DND-41 (cell line): ENCODE data around the gene AKAP6.
A peak's percentile ranks its signal among the peaks of the same experiment; 100 is the strongest.

ENCODE experiments used
- ATAC-seq: fragments of 200-7000 bp; cut with Tn5 transposase; 3 replicates; pipeline ENCODE4 v1.9.1; 2021; ENCODE audit warnings: low read depth; ENCODE audit not compliant: insufficient read depth
- DNase-seq: peaks from one replicate; pipeline ENCODE4 v3.0.0-alpha.2; 2020
- H2AFZ ChIP-seq: 2 replicates; pipeline ENCODE4 v1.6.0; 2012; ENCODE audit warnings: low read depth, low read length
- H3K27ac ChIP-seq: 2 replicates; pipeline ENCODE4 v1.5.1; 2012; ENCODE audit warnings: low read length, inconsistent platforms
- H3K27me3 ChIP-seq: fragments of 200-600 bp; sonication (generic); 2 replicates; pipeline ENCODE4 v1.6.0; 2012; ENCODE audit warnings: low read length, mild to moderate bottlenecking, inconsistent platforms; ENCODE audit not compliant: insufficient read depth, poor library complexity
- H3K36me3 ChIP-seq: 2 replicates; pipeline ENCODE4 v1.5.1; 2012; ENCODE audit warnings: low read length, inconsistent platforms; ENCODE audit not compliant: insufficient read depth
- H3K4me1 ChIP-seq: 2 replicates; pipeline ENCODE4 v1.5.1; 2012; ENCODE audit warnings: mild to moderate bottlenecking, low read length; ENCODE audit not compliant: insufficient read depth
- H3K4me2 ChIP-seq: 2 replicates; pipeline ENCODE4 v1.6.0; 2012; ENCODE audit warnings: mild to moderate bottlenecking, moderate library complexity, low read length, inconsistent platforms; ENCODE audit not compliant: insufficient read depth
- H3K4me3 ChIP-seq, 2 experiments: fragments of 200-600 bp in 1 of 2; shearing (Covaris generic) in 1 of 2; 2 replicates each; pipeline ENCODE4 v1.5.1; 2012 to 2016; ENCODE audit warnings: inconsistent platforms in 2 of 2, low read length in 2 of 2, mild to moderate bottlenecking in 2 of 2, low read depth in 1 of 2, moderate library complexity in 1 of 2
- H3K79me2 ChIP-seq: 2 replicates; pipeline ENCODE4 v1.6.0; 2012; ENCODE audit warnings: low read length, inconsistent platforms; ENCODE audit not compliant: insufficient read depth
- H3K9ac ChIP-seq: 2 replicates; pipeline ENCODE4 v1.6.0; 2012; ENCODE audit warnings: low read depth, mild to moderate bottlenecking, inconsistent platforms, low read length, moderate library complexity
- H3K9me3 ChIP-seq: 2 replicates; pipeline ENCODE4 v1.5.1; 2012; ENCODE audit warnings: low read length, moderate library complexity, mild to moderate bottlenecking, inconsistent platforms; ENCODE audit not compliant: insufficient read depth, severe bottlenecking
- H4K20me1 ChIP-seq: 2 replicates; pipeline ENCODE4 v1.6.0; 2012; ENCODE audit warnings: low read length; ENCODE audit not compliant: insufficient read depth
- EZH2 ChIP-seq: IDR thresholded peaks from 3 replicates; pipeline ENCODE4 v1.6.1; 2012; ENCODE audit warnings: borderline replicate concordance, low read depth, mild to moderate bottlenecking, moderate library complexity, low read length, inconsistent platforms; ENCODE audit not compliant: severe bottlenecking
- TF ChIP-seq, protein P1 (sequence below): IDR thresholded peaks from 2 replicates; pipeline ENCODE4 v1.5.1; 2012; ENCODE audit warnings: borderline replicate concordance, low read length, moderate library complexity, mild to moderate bottlenecking; ENCODE audit not compliant: poor library complexity, severe bottlenecking; ENCODE audit errors: extremely low read depth

AKAP6 gene

DNA sequence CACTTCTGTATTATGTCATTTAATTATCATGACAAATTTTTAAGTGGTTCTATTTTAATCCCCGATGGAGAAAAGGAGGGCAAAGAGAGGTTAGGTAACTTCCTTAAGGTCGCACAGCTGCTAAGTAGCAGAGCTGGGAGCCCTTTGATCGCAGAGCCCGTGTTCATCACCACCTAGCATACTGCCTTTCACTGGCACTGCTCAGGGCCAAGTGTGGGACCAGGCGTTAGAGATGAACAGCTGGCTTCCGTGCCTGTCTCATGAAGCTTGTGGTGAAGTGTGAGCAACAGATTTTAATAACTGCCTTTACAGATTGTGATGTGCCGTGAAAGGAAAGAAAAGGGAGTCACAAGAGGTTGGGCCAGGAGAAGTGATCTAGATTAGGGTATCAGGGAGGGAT is 273.6 kb downstream of the AKAP6 start:
- DNase-seq (peak; percentile 35), ATAC-seq (peak; percentile 81)
- Histone ChIP-seq H2AFZ (no peak overlapping the region), H3K4me3 (no peak overlapping the region), H3K9ac (no peak overlapping the region), H3K36me3 (no peaks in the 10 kb centered on the region), H4K20me1 (no peaks in the 10 kb centered on the region), H3K4me1 (no peaks in the 10 kb centered on the region), H3K9me3 (no peaks in the 10 kb centered on the region), H3K27me3 (no peaks in the 10 kb centered on the region), H3K4me2 (no peak overlapping the region), H3K27ac (no peak overlapping the region), H3K79me2 (no peaks in the 10 kb centered on the region)
- TF ChIP-seq EZH2, result no peak
- TF ChIP-seq, protein P1, sequence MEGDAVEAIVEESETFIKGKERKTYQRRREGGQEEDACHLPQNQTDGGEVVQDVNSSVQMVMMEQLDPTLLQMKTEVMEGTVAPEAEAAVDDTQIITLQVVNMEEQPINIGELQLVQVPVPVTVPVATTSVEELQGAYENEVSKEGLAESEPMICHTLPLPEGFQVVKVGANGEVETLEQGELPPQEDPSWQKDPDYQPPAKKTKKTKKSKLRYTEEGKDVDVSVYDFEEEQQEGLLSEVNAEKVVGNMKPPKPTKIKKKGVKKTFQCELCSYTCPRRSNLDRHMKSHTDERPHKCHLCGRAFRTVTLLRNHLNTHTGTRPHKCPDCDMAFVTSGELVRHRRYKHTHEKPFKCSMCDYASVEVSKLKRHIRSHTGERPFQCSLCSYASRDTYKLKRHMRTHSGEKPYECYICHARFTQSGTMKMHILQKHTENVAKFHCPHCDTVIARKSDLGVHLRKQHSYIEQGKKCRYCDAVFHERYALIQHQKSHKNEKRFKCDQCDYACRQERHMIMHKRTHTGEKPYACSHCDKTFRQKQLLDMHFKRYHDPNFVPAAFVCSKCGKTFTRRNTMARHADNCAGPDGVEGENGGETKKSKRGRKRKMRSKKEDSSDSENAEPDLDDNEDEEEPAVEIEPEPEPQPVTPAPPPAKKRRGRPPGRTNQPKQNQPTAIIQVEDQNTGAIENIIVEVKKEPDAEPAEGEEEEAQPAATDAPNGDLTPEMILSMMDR, result no peak

GRCh38 chr14:32603992-32604565 is 275.0 kb downstream of the AKAP6 start:
- Histone ChIP-seq H2AFZ (no peak overlapping the region), H3K4me2 (no peak overlapping the region), H3K27me3 (no peaks in the 10 kb centered on the region), H3K9me3 (no peaks in the 10 kb centered on the region), H3K4me3 (no peak overlapping the region), H3K4me1 (no peaks in the 10 kb centered on the region), H3K79me2 (no peaks in the 10 kb centered on the region), H3K36me3 (no peaks in the 10 kb centered on the region), H4K20me1 (no peaks in the 10 kb centered on the region), H3K27ac (no peak overlapping the region), H3K9ac (no peak overlapping the region)
- no peak for ATAC-seq
- TF ChIP-seq, protein P1, result no peak
- TF ChIP-seq EZH2, result no peak
- DNase-seq, result no peak

DNA sequence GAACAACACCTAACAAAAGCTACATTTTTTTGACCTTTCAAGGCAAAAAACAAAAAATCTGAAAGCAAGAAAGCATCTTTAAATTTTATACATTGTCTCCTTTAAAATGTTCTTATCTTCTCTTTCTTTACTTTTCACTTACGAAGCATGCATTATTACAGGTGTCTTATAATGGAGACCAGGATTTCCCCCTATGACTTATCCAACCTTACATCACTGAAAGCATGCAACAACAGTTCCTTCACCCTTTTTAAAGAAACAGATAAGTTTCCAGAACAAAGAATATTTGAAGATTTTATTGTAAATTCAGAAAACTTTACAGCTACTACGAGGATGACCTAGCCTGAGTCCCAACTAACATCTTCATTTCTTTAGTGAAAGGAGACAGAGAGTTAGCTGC is 277.2 kb downstream of the AKAP6 start:
- DNase-seq (no peak), ATAC-seq (no peak)
- Histone ChIP-seq H3K36me3 (no peaks in the 10 kb centered on the region), H3K27ac (no peak overlapping the region), H4K20me1 (no peaks in the 10 kb centered on the region), H3K27me3 (no peaks in the 10 kb centered on the region), H2AFZ (no peak overlapping the region), H3K9ac (no peak overlapping the region), H3K4me3 (no peak overlapping the region), H3K9me3 (no peaks in the 10 kb centered on the region), H3K79me2 (no peaks in the 10 kb centered on the region), H3K4me2 (no peak overlapping the region), H3K4me1 (no peaks in the 10 kb centered on the region)
- TF ChIP-seq EZH2, result no peak
- TF ChIP-seq, protein P1, result no peak

DNA sequence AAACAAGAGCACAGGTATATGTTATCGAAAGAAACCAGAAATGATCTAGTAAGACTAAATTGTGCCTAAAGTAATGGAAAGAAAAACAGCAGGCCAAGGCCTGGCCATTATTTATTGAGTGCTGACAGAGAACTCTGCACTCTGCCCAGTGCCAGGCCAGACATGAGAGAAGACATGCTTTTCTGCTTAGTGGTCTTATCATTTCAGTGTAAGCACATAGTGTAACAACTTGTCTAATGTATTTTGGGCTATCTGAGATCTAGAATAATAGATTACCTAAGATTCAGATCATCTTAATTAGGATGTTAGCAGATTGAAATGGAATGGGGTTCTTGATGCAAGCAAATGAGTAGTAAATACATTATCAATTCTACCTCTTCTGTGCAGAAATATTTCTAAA is 278.3 kb downstream of the AKAP6 start:
- Histone ChIP-seq H3K4me2 (no peak overlapping the region), H3K27ac (no peak overlapping the region), H3K4me3 (no peak overlapping the region), H3K27me3 (no peaks in the 10 kb centered on the region), H3K4me1 (no peaks in the 10 kb centered on the region), H4K20me1 (no peaks in the 10 kb centered on the region), H3K9me3 (no peaks in the 10 kb centered on the region), H3K36me3 (no peaks in the 10 kb centered on the region), H2AFZ (no peak overlapping the region), H3K9ac (no peak overlapping the region), H3K79me2 (no peaks in the 10 kb centered on the region)
- TF ChIP-seq, protein P1, result no peak
- no peak for TF ChIP-seq EZH2
- DNase-seq, result no peak
- ATAC-seq, result no peak
